SK-N-MC (cell line): ENCODE data around the gene STX1A.

Experiments
- EZH2 ChIP-seq: fragments of 200-600 bp; sonication (generic); IDR thresholded peaks from one replicate; pipeline ENCODE4 v1.6.1; 2017; ENCODE audit warnings: antibody characterized with exemption
- POLR2AphosphoS5 ChIP-seq: IDR thresholded peaks from 2 replicates; pipeline ENCODE4 v1.6.1; 2012; ENCODE audit warnings: mild to moderate bottlenecking, low read depth, low read length, borderline replicate concordance

DNA sequence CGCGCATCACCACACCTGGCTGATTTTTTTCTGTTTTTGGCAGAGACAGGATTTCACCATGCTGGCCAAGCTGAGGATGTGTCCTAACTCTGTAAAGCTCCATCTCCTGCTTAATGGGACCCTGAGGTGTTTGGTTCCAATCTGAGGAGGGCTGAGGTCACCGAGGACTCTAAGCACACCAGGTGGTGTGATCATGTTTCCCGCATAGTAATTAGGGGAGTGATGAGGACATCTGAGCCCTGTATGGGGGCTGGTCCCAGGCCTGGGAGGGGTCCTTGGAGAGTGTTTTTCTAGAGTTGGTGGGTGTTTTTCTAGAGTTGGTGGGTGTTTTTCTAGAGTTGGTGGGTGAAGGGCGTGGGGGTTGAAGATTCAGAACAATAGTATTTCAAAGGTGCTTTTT is 22.1 kb upstream of the STX1A start:
- no peak for TF ChIP-seq POLR2AphosphoS5
- no peak for TF ChIP-seq EZH2
